HG02885 (cell line): ENCODE data around the gene GNAO1.

Source experiments
- ATAC-seq: cut with Tn5 transposase; IDR thresholded peaks from one replicate; pipeline ENCODE4 v1.9.1; 2021; ENCODE audit warnings: mild to moderate bottlenecking; ENCODE audit not compliant: unreplicated experiment, poor library complexity

GNAO1 gene

GRCh38 chr16:56233795-56234566, 42.7 kb downstream of the GNAO1 start:
- ATAC-seq, result no peak

GRCh38 chr16:56234737-56235136, 43.4 kb downstream of the GNAO1 start:
- no peak for ATAC-seq

- ATAC-seq, result no peak
Measured at GRCh38 chr16:56237451-56237930, 46.2 kb downstream of the GNAO1 start.

GRCh38 chr16:56238188-56238587, 46.9 kb downstream of the GNAO1 start:
- ATAC-seq, result no peak

- no peak for ATAC-seq
Measured at GRCh38 chr16:56241596-56241995, 50.3 kb downstream of the GNAO1 start.

GRCh38 chr16:56242740-56243139, 51.5 kb downstream of the GNAO1 start:
- no peak for ATAC-seq

- no peak for ATAC-seq
Measured at GRCh38 chr16:56244612-56245011, 53.3 kb downstream of the GNAO1 start.

GRCh38 chr16:56245197-56245596, 53.9 kb downstream of the GNAO1 start:
- ATAC-seq, result no peak

GRCh38 chr16:56246051-56246817, 54.9 kb downstream of the GNAO1 start:
- ATAC-seq, result no peak

GRCh38 chr16:56247018-56247417, 55.7 kb downstream of the GNAO1 start:
- no peak for ATAC-seq

GRCh38 chr16:56247808-56248207, 56.5 kb downstream of the GNAO1 start:
- no peak for ATAC-seq

- no peak for ATAC-seq
Measured at GRCh38 chr16:56252835-56253234, 61.5 kb downstream of the GNAO1 start.

- no peak for ATAC-seq
Measured at GRCh38 chr16:56255904-56256303, 64.6 kb downstream of the GNAO1 start.

- no peak for ATAC-seq
Measured at GRCh38 chr16:56257239-56257638, 66.0 kb downstream of the GNAO1 start.

GRCh38 chr16:56257666-56258342, 66.5 kb downstream of the GNAO1 start:
- ATAC-seq, result no peak

GRCh38 chr16:56258508-56259424, 67.5 kb downstream of the GNAO1 start:
- no peak for ATAC-seq

GRCh38 chr16:56259425-56259779, 68.1 kb downstream of the GNAO1 start:
- no peak for ATAC-seq

GRCh38 chr16:56260378-56261160, 69.3 kb downstream of the GNAO1 start:
- ATAC-seq, result no peak

- no peak for ATAC-seq
Measured at GRCh38 chr16:56261656-56262055, 70.4 kb downstream of the GNAO1 start.
